IMR-90 (cell line): ENCODE measurements around the gene TTC3. TPM values are rescaled to one million over a fixed set of nuclear protein-coding genes. Genes with fewer than 3 reads are reported as not detected.

Experiments
- ATAC-seq: fragments of 200-7000 bp; cut with Tn5 transposase; 2 replicates; pipeline ENCODE4 v1.9.1; 2020; ENCODE audit warnings: low read depth, mild to moderate bottlenecking, moderate library complexity
- BruUV-seq: library from RNA; stranded (reverse); fragments of 400-500 nt; replicated peaks from 2 replicates; lab custom pipeline; 2021; lab: Mats Ljungman, UMichigan
- CTCF ChIA-PET: fragments of 300-600 bp; formaldehyde crosslinking; extraction: SDS; loops from one replicate; lab custom pipeline; 2021; ENCODE audit warnings: antibody characterized with exemption; lab: Yijun Ruan, JAX
- POLR2A ChIA-PET: fragments of 300-600 bp; sonication (Branson Sonifier 250); formaldehyde crosslinking; loops from one replicate; lab custom pipeline; 2022; ENCODE audit warnings: antibody characterized with exemption; ENCODE audit not compliant: unreplicated experiment; lab: Charles Lee
- DNase-seq: peaks from one replicate; pipeline ENCODE4 v3.0.0; 2013
- H2AFZ ChIP-seq: replicated peaks from 2 replicates; pipeline ENCODE3; 2013; ENCODE audit warnings: low read length, mild to moderate bottlenecking; ENCODE audit not compliant: poor library complexity
- H2AK5ac ChIP-seq: 2 replicates; pipeline ENCODE4 v1.6.1; 2013; ENCODE audit warnings: low read depth, low read length, inconsistent platforms
- H2AK9ac ChIP-seq: replicated peaks from 2 replicates; pipeline ENCODE3; 2013; ENCODE audit warnings: mild to moderate bottlenecking, low read depth, low read length, moderate library complexity; ENCODE audit not compliant: poor library complexity
- H2BK120ac ChIP-seq: 2 replicates; pipeline ENCODE4 v1.6.1; 2013; ENCODE audit warnings: low read depth, low read length, inconsistent platforms
- H2BK15ac ChIP-seq: 3 replicates; pipeline ENCODE4 v1.6.1; 2013; ENCODE audit warnings: low read depth, low read length, inconsistent platforms
- H2BK20ac ChIP-seq: 2 replicates; pipeline ENCODE4 v1.6.1; 2013; ENCODE audit warnings: low read depth, mild to moderate bottlenecking, inconsistent platforms, low read length, moderate library complexity
- H2BK5ac ChIP-seq: 2 replicates; pipeline ENCODE4 v1.6.1; 2013; ENCODE audit warnings: mild to moderate bottlenecking, low read depth, low read length, inconsistent platforms; ENCODE audit not compliant: poor library complexity, severe bottlenecking
- H3K14ac ChIP-seq: replicated peaks from 2 replicates; pipeline ENCODE4 v1.6.1; 2013; ENCODE audit warnings: low read depth, low read length, inconsistent platforms
- H3K18ac ChIP-seq: 2 replicates; pipeline ENCODE4 v1.6.1; 2013; ENCODE audit warnings: low read depth, low read length, control low read depth
- H3K23ac ChIP-seq: 2 replicates; pipeline ENCODE4 v1.6.1; 2013; ENCODE audit warnings: low read depth, low read length, inconsistent platforms
- H3K27ac ChIP-seq: 2 replicates; pipeline ENCODE4 v1.5.1; 2013; ENCODE audit warnings: mild to moderate bottlenecking, control low read depth, low read length; ENCODE audit not compliant: insufficient read depth
- H3K27me3 ChIP-seq: 2 replicates; pipeline ENCODE4 v1.6.1; 2013; ENCODE audit warnings: low read length; ENCODE audit not compliant: control insufficient read depth, insufficient read depth
- H3K36me3 ChIP-seq: 2 replicates; pipeline ENCODE4 v1.6.1; 2013; ENCODE audit warnings: low read length, mixed read lengths; ENCODE audit not compliant: control insufficient read depth, insufficient read depth
- H3K4ac ChIP-seq: 2 replicates; pipeline ENCODE4 v1.6.1; 2013; ENCODE audit warnings: low read depth, low read length, inconsistent platforms
- H3K4me1 ChIP-seq: 2 replicates; pipeline ENCODE4 v1.6.1; 2013; ENCODE audit warnings: low read length, mixed read lengths; ENCODE audit not compliant: control insufficient read depth, insufficient read depth
- H3K4me2 ChIP-seq: 2 replicates; pipeline ENCODE4 v1.6.1; 2013; ENCODE audit warnings: low read depth, mild to moderate bottlenecking, control low read depth, low read length, moderate library complexity
- H3K4me3 ChIP-seq: 2 replicates; pipeline ENCODE4 v1.5.1; 2013; ENCODE audit warnings: low read depth, mild to moderate bottlenecking, control low read depth, low read length, moderate library complexity; ENCODE audit not compliant: insufficient read depth
- H3K56ac ChIP-seq: 2 replicates; pipeline ENCODE4 v1.6.1; 2013; ENCODE audit warnings: low read length, inconsistent platforms; ENCODE audit not compliant: insufficient read depth; ENCODE audit errors: extremely low read depth
- H3K79me1 ChIP-seq, 2 experiments: 2 replicates each; pipeline ENCODE4 v1.6.1; 2013; ENCODE audit warnings: low read length in 2 of 2, inconsistent platforms in 1 of 2, low read depth in 1 of 2
- H3K9ac ChIP-seq: 2 replicates; pipeline ENCODE4 v1.6.1; 2013; ENCODE audit warnings: low read depth, low read length, control low read depth
- H3K9me1 ChIP-seq: 2 replicates; pipeline ENCODE4 v1.6.1; 2013; ENCODE audit warnings: low read length, inconsistent platforms; ENCODE audit not compliant: insufficient read depth
- H3K9me3 ChIP-seq: 2 replicates; pipeline ENCODE4 v1.6.1; 2013; ENCODE audit warnings: low read length; ENCODE audit not compliant: control insufficient read depth, insufficient read depth
- H4K20me1 ChIP-seq: 2 replicates; pipeline ENCODE4 v1.6.1; 2013; ENCODE audit warnings: low read length, inconsistent platforms; ENCODE audit not compliant: insufficient read depth
- H4K5ac ChIP-seq: 2 replicates; pipeline ENCODE4 v1.6.1; 2013; ENCODE audit warnings: mild to moderate bottlenecking, low read depth, low read length, control low read depth
- H4K8ac ChIP-seq, 2 experiments: 2 replicates each; pipeline ENCODE4 v1.6.1; 2013; ENCODE audit warnings: low read depth in 2 of 2, low read length in 2 of 2, control low read depth in 1 of 2, inconsistent platforms in 1 of 2
- H4K91ac ChIP-seq: 2 replicates; pipeline ENCODE4 v1.6.1; 2013; ENCODE audit warnings: low read depth, low read length, inconsistent platforms; ENCODE audit not compliant: insufficient read depth
- BHLHE40 ChIP-seq: fragments of 150-350 bp; IDR thresholded peaks from 2 replicates; pipeline ENCODE4 v1.6.1; 2016; ENCODE audit warnings: mild to moderate bottlenecking, low read depth, low read length
- CEBPB ChIP-seq: IDR thresholded peaks from 2 replicates; pipeline ENCODE4 v1.6.1; 2012; ENCODE audit warnings: low read depth, low read length, improper control_type of control experiment
- CHD1 ChIP-seq: IDR thresholded peaks from 2 replicates; pipeline ENCODE4 v1.6.1; 2012; ENCODE audit warnings: low read depth, low read length, improper control_type of control experiment
- FOS ChIP-seq: fragments of 150-350 bp; IDR thresholded peaks from 2 replicates; pipeline ENCODE4 v1.6.1; 2016; ENCODE audit warnings: low read depth, low read length
- MAFK ChIP-seq: IDR thresholded peaks from 2 replicates; pipeline ENCODE4 v1.6.1; 2012; ENCODE audit warnings: low read depth, low read length, improper control_type of control experiment
- MAZ ChIP-seq: IDR thresholded peaks from 2 replicates; pipeline ENCODE4 v1.6.1; 2012; ENCODE audit warnings: low read depth, mild to moderate bottlenecking, low read length, improper control_type of control experiment, moderate library complexity, borderline replicate concordance
- MXI1 ChIP-seq: IDR thresholded peaks from 2 replicates; pipeline ENCODE4 v1.6.1; 2012; ENCODE audit warnings: low read depth, mild to moderate bottlenecking, low read length, moderate library complexity, borderline replicate concordance
- NFE2L2 ChIP-seq: fragments of 150-350 bp; IDR thresholded peaks from 2 replicates; pipeline ENCODE4 v1.6.1; 2016; ENCODE audit warnings: low read depth, mild to moderate bottlenecking, low read length
- POLR2A ChIP-seq: IDR thresholded peaks from 2 replicates; pipeline ENCODE4 v1.6.1; 2012; ENCODE audit warnings: mild to moderate bottlenecking, low read depth, low read length
- RAD21 ChIP-seq: IDR thresholded peaks from 2 replicates; pipeline ENCODE4 v1.6.1; 2012; ENCODE audit warnings: low read length, improper control_type of control experiment
- RCOR1 ChIP-seq: IDR thresholded peaks from 2 replicates; pipeline ENCODE4 v1.6.1; 2012; ENCODE audit warnings: mild to moderate bottlenecking, low read length, improper control_type of control experiment; ENCODE audit not compliant: insufficient replicate concordance
- RFX5 ChIP-seq: IDR thresholded peaks from 2 replicates; pipeline ENCODE4 v1.8.0; 2012; ENCODE audit warnings: low read depth, mild to moderate bottlenecking, low read length, moderate library complexity
- SMC3 ChIP-seq: fragments of 150-350 bp; IDR thresholded peaks from 2 replicates; pipeline ENCODE4 v1.6.1; 2016; ENCODE audit warnings: low read depth, mild to moderate bottlenecking, antibody characterized with exemption, low read length, moderate library complexity
- WGBS, 2 experiments: methylation state at CpG; one replicate each; pipeline versions ENCODE4 v1.1.5 to v1.1.7; 2013; ENCODE audit warnings: missing lambda C conversion rate in 2 of 2; ENCODE audit not compliant: insufficient read length in 1 of 2; ENCODE audit errors: extremely low coverage in 2 of 2; 5-methylcytosine and 5-hydroxymethylcytosine counted together
- dilution Hi-C: fragments of 300-500 bp; cut with HindIII; formaldehyde crosslinking; loops from one replicate; pipeline ENCODE4 v1.14.3; 2018; ENCODE audit warnings: low sequenced_read_pairs; ENCODE audit not compliant: unreplicated experiment
- in situ Hi-C: fragments of 300-500 bp; cut with MboI; formaldehyde crosslinking; loops from 3 replicates; pipeline ENCODE4 v1.14.3; 2019; ENCODE audit warnings: low sequenced_read_pairs, inconsistent platforms, mixed read lengths
- intact Hi-C: fragments of 100-400 bp; cut with micrococcal nuclease; formaldehyde crosslinking; loops from 2 replicates; pipeline ENCODE4 v1.10.0; 2022
- polyA plus RNA-seq, 3 experiments: library from polyadenylated mRNA; depleted of rRNA; stranded (reverse); fragments of >200 nt; gene quantifications; 2 replicates each; pipeline ENCODE4 v1.2.3, GENCODE V29; 2012; ENCODE audit warnings: low replicate concordance in 1 of 3
- total RNA-seq: library from RNA; depleted of rRNA; stranded (reverse); fragments of >200 nt; gene quantifications from 2 replicates; pipeline ENCODE4 v1.2.3, GENCODE V29; 2012
- TF ChIP-seq, protein P1 (sequence below): fragments of 150-350 bp; IDR thresholded peaks from 2 replicates; pipeline ENCODE4 v1.6.1; 2017; ENCODE audit warnings: mild to moderate bottlenecking, antibody characterized with exemption, low read length, low read depth
- TF ChIP-seq, protein P2 (sequence below): fragments of 150-350 bp; IDR thresholded peaks from 2 replicates; pipeline ENCODE4 v1.6.1; 2016; ENCODE audit warnings: low read depth, mild to moderate bottlenecking, low read length, moderate library complexity, borderline replicate concordance
- TF ChIP-seq, protein P3 (sequence below): conservative IDR thresholded peaks from 2 replicates; pipeline ENCODE4 v1.5.1; 2012; ENCODE audit warnings: mild to moderate bottlenecking, low read depth, low read length, improper control_type of control experiment

The TTC3 gene
- total and polyA plus RNA-seq, 2 of the 4 experiments (the other 2 are of a cell fraction): 96.7 to 293 TPM

DNA sequence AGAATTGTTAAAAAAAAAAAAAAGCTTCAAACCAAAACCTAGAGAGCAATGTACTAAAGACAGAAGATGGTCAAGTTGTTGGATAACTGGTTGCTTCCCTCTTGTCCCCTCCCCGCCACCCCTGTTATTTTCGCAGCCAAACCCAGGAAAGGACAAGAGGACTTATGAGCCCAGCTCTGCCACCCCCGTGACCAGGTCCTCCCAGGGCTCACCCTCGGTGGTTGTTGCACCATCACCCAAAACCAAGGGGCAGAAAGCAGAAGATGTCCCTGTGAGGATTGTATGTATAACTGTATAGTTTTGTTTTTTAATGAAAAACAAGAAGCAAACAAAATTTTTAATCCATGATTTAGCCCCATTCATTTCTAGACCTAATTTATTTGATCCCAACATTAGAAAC, 124.7 kb downstream of the TTC3 start:
- no TSS peak for BruUV-seq
- Histone ChIP-seq H2BK5ac (no peak overlapping the region), H3K4ac (no peak overlapping the region), H3K18ac (no peak overlapping the region), H3K9ac (no peak overlapping the region), H3K14ac (no peak overlapping the region), H3K56ac (no peak overlapping the region), H2BK20ac (no peak overlapping the region), H2AK9ac (no peak overlapping the region), H3K4me3 (no peak overlapping the region), H3K4me2 (no peak overlapping the region), H4K8ac (no peak overlapping the region), H4K91ac (no peak overlapping the region), H2BK15ac (no peak overlapping the region), H3K36me3 (peaks cover 58% of the 10 kb centered on the region), H2AFZ (no peak overlapping the region), H3K27ac (no peak overlapping the region), H2AK5ac (no peak overlapping the region), H3K79me1 (peaks cover 22 to 53% of the 10 kb centered on the region in 2 experiments), H3K23ac (0 out of 2 replicates have a peak overlapping the region, but pooled peaks have one; percentile 12), H3K27me3 (no peaks in the 10 kb centered on the region), H3K9me1 (peaks cover 27% of the 10 kb centered on the region), H4K20me1 (peaks cover 9% of the 10 kb centered on the region; the same call in 1 of the 2 replicates), H4K5ac (no peak overlapping the region), H3K9me3 (no peaks in the 10 kb centered on the region), H3K4me1 (peaks cover 7% of the 10 kb centered on the region), H2BK120ac (no peak overlapping the region)
- ATAC-seq (no peak), DNase-seq (no peak)
- WGBS, 2 experiments: 100% methylated on average over 1 of the region's 4 CpGs; no CpG with 5 or more reads in 1 of the 2 experiments
- ChIA-PET POLR2A (no interaction called here), CTCF (no interaction called here)
- in situ Hi-C loops: no loop called here
- dilution Hi-C loops: no loop called here
- intact Hi-C loops: no loop called here
- TF ChIP-seq RCOR1: no peak
- TF ChIP-seq, protein P1, sequence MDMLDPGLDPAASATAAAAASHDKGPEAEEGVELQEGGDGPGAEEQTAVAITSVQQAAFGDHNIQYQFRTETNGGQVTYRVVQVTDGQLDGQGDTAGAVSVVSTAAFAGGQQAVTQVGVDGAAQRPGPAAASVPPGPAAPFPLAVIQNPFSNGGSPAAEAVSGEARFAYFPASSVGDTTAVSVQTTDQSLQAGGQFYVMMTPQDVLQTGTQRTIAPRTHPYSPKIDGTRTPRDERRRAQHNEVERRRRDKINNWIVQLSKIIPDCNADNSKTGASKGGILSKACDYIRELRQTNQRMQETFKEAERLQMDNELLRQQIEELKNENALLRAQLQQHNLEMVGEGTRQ: no peak
- no peak for TF ChIP-seq MXI1
- TF ChIP-seq BHLHE40: no peak
- no peak for TF ChIP-seq NFE2L2
- no peak for TF ChIP-seq RFX5
- no peak for TF ChIP-seq MAZ
- TF ChIP-seq MAFK: no peak
- TF ChIP-seq, protein P2, sequence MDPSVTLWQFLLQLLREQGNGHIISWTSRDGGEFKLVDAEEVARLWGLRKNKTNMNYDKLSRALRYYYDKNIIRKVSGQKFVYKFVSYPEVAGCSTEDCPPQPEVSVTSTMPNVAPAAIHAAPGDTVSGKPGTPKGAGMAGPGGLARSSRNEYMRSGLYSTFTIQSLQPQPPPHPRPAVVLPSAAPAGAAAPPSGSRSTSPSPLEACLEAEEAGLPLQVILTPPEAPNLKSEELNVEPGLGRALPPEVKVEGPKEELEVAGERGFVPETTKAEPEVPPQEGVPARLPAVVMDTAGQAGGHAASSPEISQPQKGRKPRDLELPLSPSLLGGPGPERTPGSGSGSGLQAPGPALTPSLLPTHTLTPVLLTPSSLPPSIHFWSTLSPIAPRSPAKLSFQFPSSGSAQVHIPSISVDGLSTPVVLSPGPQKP: no peak
- no peak for TF ChIP-seq RAD21
- no peak for TF ChIP-seq CEBPB
- TF ChIP-seq CHD1: no peak
- no peak for TF ChIP-seq FOS
- no peak for TF ChIP-seq POLR2A
- TF ChIP-seq, protein P3, sequence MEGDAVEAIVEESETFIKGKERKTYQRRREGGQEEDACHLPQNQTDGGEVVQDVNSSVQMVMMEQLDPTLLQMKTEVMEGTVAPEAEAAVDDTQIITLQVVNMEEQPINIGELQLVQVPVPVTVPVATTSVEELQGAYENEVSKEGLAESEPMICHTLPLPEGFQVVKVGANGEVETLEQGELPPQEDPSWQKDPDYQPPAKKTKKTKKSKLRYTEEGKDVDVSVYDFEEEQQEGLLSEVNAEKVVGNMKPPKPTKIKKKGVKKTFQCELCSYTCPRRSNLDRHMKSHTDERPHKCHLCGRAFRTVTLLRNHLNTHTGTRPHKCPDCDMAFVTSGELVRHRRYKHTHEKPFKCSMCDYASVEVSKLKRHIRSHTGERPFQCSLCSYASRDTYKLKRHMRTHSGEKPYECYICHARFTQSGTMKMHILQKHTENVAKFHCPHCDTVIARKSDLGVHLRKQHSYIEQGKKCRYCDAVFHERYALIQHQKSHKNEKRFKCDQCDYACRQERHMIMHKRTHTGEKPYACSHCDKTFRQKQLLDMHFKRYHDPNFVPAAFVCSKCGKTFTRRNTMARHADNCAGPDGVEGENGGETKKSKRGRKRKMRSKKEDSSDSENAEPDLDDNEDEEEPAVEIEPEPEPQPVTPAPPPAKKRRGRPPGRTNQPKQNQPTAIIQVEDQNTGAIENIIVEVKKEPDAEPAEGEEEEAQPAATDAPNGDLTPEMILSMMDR: no peak
- TF ChIP-seq SMC3: no peak
